ENCODE measurements around the gene BBC3.

Gene BBC3

DNA sequence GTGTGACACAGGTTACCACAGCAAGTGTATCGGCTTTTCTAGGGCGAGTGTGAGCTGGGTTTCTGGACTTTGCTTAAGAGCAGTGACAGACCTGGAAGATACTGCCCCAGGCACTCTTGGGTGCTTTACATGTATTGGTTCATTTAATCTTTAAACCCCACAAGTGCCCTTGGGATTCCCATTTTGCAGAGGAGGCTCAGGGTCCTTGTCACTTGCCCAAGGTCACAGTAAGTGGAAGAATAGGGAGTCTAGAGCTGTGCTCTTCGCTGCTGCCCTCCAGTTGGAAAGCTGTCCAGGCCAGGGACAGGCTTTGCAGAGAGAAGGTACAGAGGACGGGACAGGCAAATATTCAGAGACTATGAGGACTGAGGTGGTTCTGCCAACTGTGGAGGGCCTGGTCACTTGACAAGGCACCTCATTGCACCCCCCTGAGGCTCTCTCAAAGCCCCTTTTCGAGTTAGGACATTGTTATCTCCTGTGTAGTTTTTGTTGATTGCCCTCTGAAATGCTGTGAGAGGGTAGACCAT lies 42.4 kb downstream of the BBC3 start:
- no peak for DNase-seq

DNA sequence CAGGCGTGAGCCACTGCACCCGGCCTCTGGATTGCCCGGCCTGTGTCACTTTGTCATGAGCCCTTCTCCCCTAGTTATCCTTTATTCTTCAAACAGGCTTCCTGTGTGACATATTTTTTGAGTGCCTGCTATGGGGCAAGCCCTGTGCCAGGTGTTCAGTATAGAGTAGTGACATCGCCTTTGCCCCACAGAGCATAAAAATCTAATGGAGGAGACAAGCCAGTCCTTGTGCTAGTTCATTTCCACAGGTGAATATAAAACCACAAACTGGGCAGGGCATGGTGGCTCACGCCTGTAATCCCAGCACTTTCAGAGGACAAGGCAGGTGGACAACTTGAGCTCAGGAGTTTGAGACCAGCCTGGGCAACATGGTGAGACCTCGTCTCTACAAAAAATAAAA lies 43.2 kb downstream of the BBC3 start:
- DNase-seq: no peak

DNA sequence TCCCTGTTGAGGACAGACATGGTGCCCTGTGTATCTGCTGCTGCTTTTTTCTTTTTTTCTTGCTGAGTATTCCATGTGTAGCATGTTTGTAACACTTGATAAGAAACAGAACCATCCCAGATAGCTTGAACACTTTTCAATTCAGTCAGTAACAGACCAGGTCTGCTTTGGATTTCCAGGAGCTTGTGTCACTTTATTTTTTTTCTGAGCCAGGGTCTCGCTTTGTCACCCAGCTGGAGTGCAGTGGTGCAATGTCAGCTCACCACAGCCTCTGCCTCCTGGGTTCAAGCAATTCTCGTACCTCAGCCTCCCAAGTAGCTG lies 43.7 kb downstream of the BBC3 start:
- no peak for DNase-seq

DNA sequence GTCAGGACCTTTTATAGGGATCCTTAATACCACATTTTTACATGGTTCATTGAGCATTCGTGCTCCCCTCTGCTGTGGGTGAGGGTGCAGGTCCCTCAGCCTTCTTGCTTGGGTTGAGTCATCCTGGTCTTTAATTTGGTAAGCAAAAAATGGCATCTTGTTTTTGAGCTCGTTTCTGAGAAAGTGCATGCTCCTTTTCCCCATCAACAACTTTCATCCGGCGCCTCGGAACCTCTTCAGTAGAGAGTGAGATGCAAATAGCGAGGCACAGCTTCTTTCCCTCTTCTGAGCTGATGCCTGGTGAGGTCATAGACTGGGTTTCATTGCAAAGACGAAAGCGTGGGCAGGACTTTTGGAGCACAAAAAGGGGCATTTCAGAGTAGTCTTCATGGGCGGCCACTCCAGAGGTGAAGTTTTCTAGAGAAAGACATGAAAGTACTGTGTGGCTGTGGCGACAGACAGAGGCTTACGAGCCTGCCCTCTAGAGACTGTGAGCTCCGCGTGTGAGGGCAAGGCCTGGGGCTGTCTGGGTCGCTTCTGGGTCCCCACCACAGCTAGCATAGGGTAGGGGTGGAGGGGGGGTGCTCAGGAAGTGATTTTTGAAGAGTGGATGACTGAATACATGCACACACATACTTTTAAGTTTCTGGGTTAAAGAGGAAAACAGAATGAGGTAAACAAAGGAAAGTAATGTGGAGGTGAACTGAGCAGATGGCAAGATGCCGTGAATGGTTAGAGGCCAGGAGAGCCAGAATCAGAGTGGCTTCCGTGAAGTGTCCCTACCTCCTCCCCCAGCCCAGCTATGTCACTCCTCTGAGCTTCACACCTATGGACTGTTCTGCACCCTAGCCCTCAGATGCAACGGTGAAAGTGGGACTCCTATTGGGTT lies 44.3 kb downstream of the BBC3 start:
- DNase-seq: no peak

DNA sequence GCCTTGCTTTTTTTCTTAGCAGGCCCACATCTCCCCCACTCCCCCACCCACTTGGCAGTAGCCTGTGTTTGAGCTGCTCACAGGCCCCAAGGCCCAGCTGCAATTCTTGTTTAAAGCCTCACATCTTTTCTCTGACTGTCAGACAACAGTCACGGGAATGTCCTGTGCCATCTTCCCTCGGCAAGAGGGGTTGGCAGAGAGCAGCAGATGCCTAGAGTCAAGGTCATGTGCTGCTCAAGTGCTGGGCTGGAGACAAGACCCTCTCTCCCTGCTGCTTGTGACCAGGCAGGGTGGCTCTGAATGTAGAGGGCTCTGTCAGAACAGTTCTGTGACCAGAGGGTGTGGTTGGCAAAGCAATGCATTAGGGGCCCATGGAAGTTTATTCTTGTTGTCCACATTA lies 47.4 kb downstream of the BBC3 start:
- DNase-seq: no peak

DNA sequence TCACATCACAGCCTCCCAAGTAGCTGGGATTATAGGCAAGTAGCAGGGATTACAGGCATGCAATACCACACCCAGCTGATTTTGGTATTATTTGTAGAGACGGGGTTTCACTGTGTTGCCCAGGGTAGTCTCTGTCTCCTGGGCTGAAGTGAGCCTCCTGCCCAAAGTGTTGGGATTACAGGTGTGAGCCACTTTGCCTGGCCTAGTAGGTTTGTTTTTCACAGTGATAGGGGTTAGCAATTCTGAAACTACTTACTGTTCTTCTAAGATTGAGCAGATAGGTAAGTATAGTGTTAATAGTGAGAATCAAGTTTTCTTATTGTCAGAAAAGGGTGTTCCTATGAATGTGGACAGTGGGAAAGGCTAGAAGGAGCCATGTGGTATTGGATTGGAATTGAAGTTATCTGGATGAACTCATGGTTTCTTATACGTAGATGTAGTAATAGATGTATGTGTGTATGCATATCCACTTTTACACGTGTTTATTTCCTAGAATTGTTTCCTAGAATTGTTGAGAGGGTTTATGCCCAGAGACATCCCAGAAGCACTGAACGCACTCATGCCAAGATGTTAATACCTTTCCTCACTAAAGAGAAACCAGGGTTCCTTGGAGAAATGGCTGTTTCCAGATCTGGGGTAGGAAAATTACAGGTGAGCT lies 51.2 kb downstream of the BBC3 start:
- DNase-seq: no peak

DNA sequence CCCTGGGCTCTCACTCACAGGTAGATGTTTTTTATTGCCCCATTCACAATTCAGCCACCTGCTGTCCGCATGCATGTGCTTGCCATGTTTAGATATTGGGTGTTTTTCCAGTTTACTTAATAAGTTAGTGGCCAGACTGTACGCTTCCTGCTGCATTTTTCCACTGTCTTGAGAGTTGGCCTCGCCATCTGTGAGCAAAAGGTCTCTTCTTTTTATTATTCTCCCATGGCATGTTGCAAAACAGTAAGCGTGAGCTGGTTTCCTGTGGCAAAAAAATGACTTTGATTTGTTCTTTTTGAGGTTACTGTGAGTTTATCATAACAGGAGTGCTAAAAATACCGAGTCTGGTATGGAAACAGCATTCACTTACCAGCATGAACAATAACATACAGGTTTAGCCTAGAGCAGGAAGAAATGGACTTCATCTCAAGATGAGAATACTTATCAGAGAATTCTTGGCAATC lies 54.3 kb downstream of the BBC3 start:
- no peak for DNase-seq

GRCh38 chr19:47176071-47176626 lies 54.9 kb downstream of the BBC3 start:
- no peak for DNase-seq

DNA sequence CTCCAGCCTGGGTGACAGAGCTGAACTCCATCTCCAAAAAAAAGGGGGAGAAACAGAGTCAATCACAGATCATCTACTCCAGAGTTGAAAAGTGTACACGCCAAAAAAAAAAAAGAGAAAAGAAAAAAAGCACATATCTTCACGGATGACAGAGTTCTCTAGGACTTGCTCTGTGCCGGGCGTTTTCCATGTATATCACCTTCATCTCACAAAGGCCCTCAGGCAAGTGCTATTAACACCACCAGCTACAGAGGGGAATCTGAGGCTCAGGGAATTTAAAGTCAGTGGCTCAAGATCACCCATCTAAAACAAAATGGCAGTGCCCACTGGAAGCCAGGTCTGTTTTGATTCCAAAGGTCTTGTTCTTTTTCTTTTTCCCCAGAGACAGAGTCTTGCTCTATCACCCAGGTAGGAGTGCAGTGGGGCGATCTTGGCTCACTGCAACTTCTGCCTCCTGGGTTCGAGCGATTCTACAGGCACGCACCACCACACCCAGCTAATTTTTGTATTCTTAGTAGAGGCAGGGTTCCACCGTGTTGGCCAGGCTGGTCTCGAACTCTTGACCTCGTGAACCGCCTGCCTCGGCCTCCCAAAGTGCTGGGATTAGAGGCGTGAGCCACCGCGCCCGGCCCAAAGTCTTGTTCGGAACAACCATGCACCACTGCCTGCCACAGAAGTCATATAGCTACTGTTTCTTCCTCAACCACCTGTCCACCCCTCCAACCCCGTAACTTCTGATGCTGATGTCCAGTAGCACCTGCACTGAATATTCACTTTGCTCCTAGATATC lies 58.1 kb downstream of the BBC3 start:
- DNase-seq: no peak

All from inflammatory macrophage treated with lipopolysaccharide for 1 hour (primary cell).